Ovary (tissue), 9 donors: ENCODE data around the gene MB. TPM values are rescaled to one million over a fixed set of nuclear protein-coding genes. Genes with fewer than 3 reads are reported as not detected.

Experiments used
- DNase-seq, 5 donors: peaks; one replicate each; pipeline ENCODE4 v3.0.0-alpha.2; 2019 to 2020
- H3K27ac ChIP-seq, 2 donors: fragments of 200-600 bp; one replicate each; pipeline versions ENCODE4 v1.5.1 to v1.8.0; 2019 to 2022
- H3K27me3 ChIP-seq: fragments of 200-600 bp; one replicate; pipeline ENCODE4 v1.8.0; 2022
- H3K36me3 ChIP-seq: fragments of 200-600 bp; sonication (generic); one replicate; pipeline ENCODE4 v1.5.1; 2019
- H3K4me1 ChIP-seq: one replicate; pipeline ENCODE4 v1.8.1; 2013; ENCODE audit warnings: mild to moderate bottlenecking, moderate library complexity; ENCODE audit not compliant: insufficient read depth
- H3K4me3 ChIP-seq: fragments of 200-600 bp; sonication (generic); one replicate; pipeline ENCODE4 v1.5.1; 2017
- H3K9me3 ChIP-seq, 2 donors: fragments of 200-600 bp in 1 of 2; sonication (generic) in 1 of 2; one replicate each; pipeline versions ENCODE4 v1.5.1 to v1.8.1; 2013 to 2019; ENCODE audit warnings: mild to moderate bottlenecking in 1 of 2, moderate library complexity in 1 of 2
- CTCF ChIP-seq, 3 donors: fragments of 450-650 bp in 2 of 3; fragments of 200-600 bp in 1 of 3; IDR thresholded peaks; one replicate each; pipeline versions ENCODE4 v1.5.1 to v1.8.0; 2016 to 2022; ENCODE audit warnings: antibody characterized with exemption in 3 of 3, mild to moderate bottlenecking in 1 of 3
- EP300 ChIP-seq: sonication (generic); formaldehyde crosslinking; IDR thresholded peaks from one replicate; pipeline ENCODE4 v1.6.1; 2017; ENCODE audit warnings: antibody characterized with exemption
- POLR2A ChIP-seq: fragments of 450-650 bp; IDR thresholded peaks from one replicate; pipeline ENCODE4 v1.6.1; 2017; ENCODE audit warnings: antibody characterized with exemption, mild to moderate bottlenecking, moderate library complexity
- WGBS, 3 donors: extraction: QIAGEN DNeasy Blood & Tissue Kit in 1 of 3; methylation state at CpG; one replicate each; pipeline versions ENCODE4 v1.1.5 to v1.1.7; 2013 to 2017; 5-methylcytosine and 5-hydroxymethylcytosine counted together
- intact Hi-C, 4 donors: fragments of 100-400 bp; cut with DNase I; formaldehyde crosslinking; loops; one replicate each; pipeline versions ENCODE4 v1.11.0 to v1.15.1; 2022 to 2023
- polyA plus RNA-seq, 2 donors: library from polyadenylated mRNA; stranded (reverse); fragments of 200-250 nt in 1 of 2; fragments of 350-450 nt in 1 of 2; fragmentation: Illumina TruSeq in 1 of 2; extraction: RNeasy Lipid Tissue Mini Kit (QIAGEN cat#74804) in 1 of 2; gene quantifications; one replicate each; pipeline ENCODE4 v1.2.3, GENCODE V29; 2013 to 2014
- total RNA-seq, 7 donors: library from RNA; depleted of rRNA in 2 of 7; stranded (reverse); fragments of >200 nt in 2 of 7; fragmentation: NEBNext Ultra II Directional in 3 of 7; extraction: Animal tissue kit (Norgen Biotek cat#: 25700) in 3 of 7; gene quantifications; one replicate each; pipeline versions ENCODE4 v1.1.0 to v1.2.4, GENCODE V29; 2016 to 2023
- donor health status: DM: no; HTN: no; CAD: no; lungs with moderate emphysema.
- donor health status: DM: no; HTN: no; CAD: no.
- donor health status: Bipolar disorder and iron deficiency.
- donor health status: DM: yes; HTN: yes; CAD: no.
- donor health status: DM: no; HTN: no; CAD: no.
- donor health status: DM: yes; HTN: yes; CAD: no.

Gene MB
- total and polyA plus RNA-seq, 9 donors, result 1.3 to 3.0 (median 1.9) TPM; not detected in 3

- Histone ChIP-seq H3K4me1 (no peaks in the 10 kb centered on the region), H3K27ac (no peak overlapping the region), H3K36me3 (no peaks in the 10 kb centered on the region), H3K27me3 (no peaks in the 10 kb centered on the region), H3K9me3 (no peaks in the 10 kb centered on the region), H3K4me3 (no peak overlapping the region)
- intact Hi-C loops, result no loop called here
- WGBS, 3 donors, result 82 to 92% (median 86%) methylated on average over 8 of the region's 8 CpGs
- DNase-seq, result no peak
- TF ChIP-seq EP300 (no peak), POLR2A (no peak), CTCF (IDR thresholded peaks at IDR 0.05) (no peak)
Measured at GRCh38 chr22:35572556-35572955, 44.6 kb downstream of the MB start.

GRCh38 chr22:35570686-35571194, 46.4 kb downstream of the MB start:
- intact Hi-C loops, result no loop called here
- no peak for DNase-seq
- Histone ChIP-seq H3K36me3 (no peaks in the 10 kb centered on the region), H3K27ac (no peak overlapping the region), H3K4me3 (no peak overlapping the region), H3K9me3 (no peaks in the 10 kb centered on the region), H3K4me1 (peaks cover 1% of the 10 kb centered on the region), H3K27me3 (no peaks in the 10 kb centered on the region)
- TF ChIP-seq CTCF (IDR thresholded peaks at IDR 0.05) (no peak), EP300 (no peak), POLR2A (no peak)
- WGBS, 3 donors, result 88 to 91% (median 90%) methylated on average over 14 of the region's 14 CpGs

- H3K4me3 ChIP-seq, result no peak overlapping the region
- no peak for DNase-seq
- no peaks in the 10 kb centered on the region for H3K27me3 ChIP-seq
- no peak overlapping the region for H3K27ac ChIP-seq
- H3K4me1 ChIP-seq, result peaks cover 8% of the 10 kb centered on the region
- TF ChIP-seq CTCF (IDR thresholded peaks at IDR 0.05) (no peak), POLR2A (no peak), EP300 (no peak)
- intact Hi-C loops, result no loop called here
- H3K36me3 ChIP-seq, result no peaks in the 10 kb centered on the region
- 93 to 94% (median 93%) methylated on average over 13 of the region's 13 CpGs for WGBS, 3 donors
- no peaks in the 10 kb centered on the region for H3K9me3 ChIP-seq
Measured at GRCh38 chr22:35569916-35570315, 47.2 kb downstream of the MB start.

- WGBS, 3 donors, result 84 to 90% (median 85%) methylated on average over 17 of the region's 17 CpGs
- intact Hi-C loops, result no loop called here
- H3K27ac ChIP-seq, result no peak overlapping the region
Measured at GRCh38 chr22:35568751-35569739, 48.1 kb downstream of the MB start.

More at GRCh38 chr22:35568751-35569739, 48.1 kb downstream of the MB start:
- peaks cover 9% of the 10 kb centered on the region for H3K4me1 ChIP-seq
- no peaks in the 10 kb centered on the region for H3K27me3 ChIP-seq
- no peaks in the 10 kb centered on the region for H3K9me3 ChIP-seq
- no peak overlapping the region for H3K4me3 ChIP-seq
- TF ChIP-seq EP300 (no peak), CTCF (IDR thresholded peaks at IDR 0.05) (no peak), POLR2A (no peak)
- no peaks in the 10 kb centered on the region for H3K36me3 ChIP-seq
- no peak for DNase-seq
